A204.1 (cell line): ENCODE results near the gene CPOX.

ENCODE experiments used
- FAIRE-seq: peaks from 2 replicates; lab custom pipeline; 2012; peaks lifted over from hg19 to GRCh38; lab: Jason Lieb, UNC

CPOX gene

DNA sequence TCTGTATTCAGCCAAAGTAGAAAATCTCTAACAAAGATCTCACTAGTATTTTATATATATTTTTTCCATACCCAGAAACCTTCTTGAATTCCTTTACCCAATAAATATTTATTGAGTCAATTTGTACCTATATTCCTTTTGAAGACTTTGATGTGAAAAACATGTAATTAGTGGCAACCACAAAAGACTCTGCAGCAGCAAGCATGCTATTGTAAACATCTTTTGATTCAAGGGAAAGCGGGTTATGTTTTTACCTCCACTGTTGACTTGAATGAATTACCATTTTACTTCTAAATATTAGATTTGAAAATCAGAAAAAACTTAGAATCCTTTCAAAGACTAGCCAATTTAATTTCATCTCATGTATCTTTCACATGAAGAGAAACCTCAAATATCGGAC lies 59.2 kb downstream of the CPOX start:
- no peak for FAIRE-seq

DNA sequence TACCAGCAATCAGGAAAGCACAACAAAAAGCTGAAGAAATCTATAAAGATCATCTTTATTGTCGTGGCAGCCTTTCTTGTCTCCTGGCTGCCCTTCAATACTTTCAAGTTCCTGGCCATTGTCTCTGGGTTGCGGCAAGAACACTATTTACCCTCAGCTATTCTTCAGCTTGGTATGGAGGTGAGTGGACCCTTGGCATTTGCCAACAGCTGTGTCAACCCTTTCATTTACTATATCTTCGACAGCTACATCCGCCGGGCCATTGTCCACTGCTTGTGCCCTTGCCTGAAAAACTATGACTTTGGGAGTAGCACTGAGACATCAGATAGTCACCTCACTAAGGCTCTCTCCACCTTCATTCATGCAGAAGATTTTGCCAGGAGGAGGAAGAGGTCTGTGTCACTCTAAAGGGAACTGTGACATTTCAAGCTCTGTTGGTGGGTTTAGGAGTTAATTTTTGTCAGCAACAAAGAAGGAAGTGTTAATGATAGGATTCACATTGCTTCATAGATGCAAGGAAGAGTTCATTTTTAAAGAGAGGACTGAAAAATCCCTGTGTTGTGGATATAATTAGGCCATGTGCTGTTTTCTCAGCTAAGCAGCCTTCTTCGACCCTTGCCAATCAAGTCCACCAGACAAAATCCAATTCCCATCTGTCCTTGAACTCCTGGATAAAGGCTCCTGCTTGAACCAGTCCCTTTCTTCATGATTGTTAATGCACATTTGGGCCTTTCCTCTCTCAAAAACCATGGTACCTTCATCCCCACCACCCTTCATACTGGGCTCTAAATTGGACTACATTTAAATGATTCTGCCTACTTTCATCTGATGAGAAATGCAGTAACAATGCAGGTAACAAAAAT lies 60.5 kb downstream of the CPOX start:
- FAIRE-seq: no peak

DNA sequence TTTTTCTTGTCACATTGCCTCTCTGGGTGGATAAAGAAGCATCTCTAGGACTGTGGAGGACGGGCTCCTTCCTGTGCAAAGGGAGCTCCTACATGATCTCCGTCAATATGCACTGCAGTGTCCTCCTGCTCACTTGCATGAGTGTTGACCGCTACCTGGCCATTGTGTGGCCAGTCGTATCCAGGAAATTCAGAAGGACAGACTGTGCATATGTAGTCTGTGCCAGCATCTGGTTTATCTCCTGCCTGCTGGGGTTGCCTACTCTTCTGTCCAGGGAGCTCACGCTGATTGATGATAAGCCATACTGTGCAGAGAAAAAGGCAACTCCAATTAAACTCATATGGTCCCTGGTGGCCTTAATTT lies 61.2 kb downstream of the CPOX start:
- no peak for FAIRE-seq

DNA sequence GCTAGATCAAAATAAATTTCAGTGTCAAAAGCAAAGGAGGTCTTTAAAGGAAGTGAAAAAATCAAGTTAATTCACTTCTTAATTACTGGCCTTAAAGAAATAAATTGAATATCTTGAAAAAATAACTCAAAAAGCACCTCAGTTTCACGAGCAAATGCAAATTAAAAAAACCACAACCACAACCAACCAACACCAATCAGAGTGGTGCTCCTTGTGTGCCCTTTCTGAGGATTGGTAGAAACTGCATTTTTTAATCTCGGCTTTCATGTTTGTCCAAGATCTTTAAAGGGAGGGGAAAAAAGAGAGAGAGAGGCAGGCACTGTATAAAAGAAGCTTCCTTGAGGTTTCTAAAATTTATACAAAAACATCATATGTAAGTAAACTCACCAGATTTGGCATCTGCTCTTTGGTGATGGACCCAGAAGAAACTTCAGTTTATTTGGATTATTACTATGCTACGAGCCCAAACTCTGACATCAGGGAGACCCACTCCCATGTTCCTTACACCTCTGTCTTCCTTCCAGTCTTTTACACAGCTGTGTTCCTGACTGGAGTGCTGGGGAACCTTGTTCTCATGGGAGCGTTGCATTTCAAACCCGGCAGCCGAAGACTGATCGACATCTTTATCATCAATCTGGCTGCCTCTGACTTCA lies 61.7 kb downstream of the CPOX start, which contains the start of gene GPR15:
Gene GPR15 (plus strand): TSS at position 357 of the 653 bp plus-strand sequence. CDS start 56 bp downstream, at position 413.
- FAIRE-seq: no peak

DNA sequence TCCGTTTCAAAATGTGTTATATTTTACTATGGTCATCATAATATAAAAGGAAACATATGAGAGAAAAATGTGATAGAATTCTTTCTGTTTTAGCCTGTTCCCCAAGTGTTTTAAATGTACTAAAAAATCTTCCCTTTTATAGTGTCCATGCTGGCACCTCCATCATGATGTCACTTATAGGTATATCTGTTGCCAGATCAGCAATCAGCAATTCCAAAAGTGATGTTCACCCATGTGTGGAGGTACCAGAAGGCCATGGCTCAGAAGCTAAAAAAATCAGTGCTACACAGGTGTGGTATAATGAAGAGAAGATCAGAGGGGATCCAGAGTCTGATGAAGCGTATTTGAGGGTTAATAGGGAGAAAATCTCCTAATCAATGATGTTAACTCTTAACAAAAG lies 62.7 kb downstream of the CPOX start:
- no peak for FAIRE-seq

DNA sequence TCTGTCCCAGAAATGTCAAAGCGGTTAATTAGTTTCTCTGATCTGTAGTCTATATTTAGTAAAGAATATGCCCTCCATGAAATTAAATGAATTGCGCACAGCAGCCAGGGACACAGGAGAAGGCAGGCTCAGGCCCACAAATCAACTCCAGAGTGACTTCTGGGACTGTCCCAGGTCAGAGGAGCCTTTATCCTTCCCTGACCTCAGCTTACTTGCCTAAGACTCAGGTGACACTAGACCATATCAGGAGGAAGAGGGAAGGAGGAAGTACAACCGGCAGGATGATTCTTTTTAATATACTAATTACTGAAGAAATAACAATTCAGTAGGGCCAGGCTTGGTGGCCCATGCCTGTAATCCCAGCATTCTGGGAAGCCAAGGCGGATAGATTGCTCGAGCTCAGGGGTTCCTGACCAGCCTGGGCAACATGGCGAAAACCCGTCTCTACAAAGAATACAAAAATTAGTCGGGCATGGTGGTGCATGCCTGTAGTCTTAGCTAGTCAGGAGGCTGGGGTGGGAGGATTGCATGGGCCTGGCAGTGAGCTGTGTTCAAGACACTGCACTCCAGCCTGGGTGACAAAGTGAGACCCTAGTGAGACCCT lies 63.5 kb downstream of the CPOX start:
- FAIRE-seq: no peak
